H9 (cell line): ENCODE results near the gene MYMX. TPM values are rescaled to one million over a fixed set of nuclear protein-coding genes. Genes with fewer than 3 reads are reported as not detected.

Experiments
- DNase-seq: peaks from one replicate; pipeline ENCODE4 v3.0.0-alpha.2; 2017
- H2AFZ ChIP-seq: one replicate; pipeline ENCODE4 v1.6.1; 2013; ENCODE audit warnings: mild to moderate bottlenecking, low read length, control low read depth, moderate library complexity
- H2AK5ac ChIP-seq: 2 replicates; pipeline ENCODE4 v1.6.1; 2013; ENCODE audit warnings: low read length, control low read depth, mixed read lengths; ENCODE audit not compliant: insufficient read length
- H2BK120ac ChIP-seq: one replicate; pipeline ENCODE4 v1.6.1; 2013; ENCODE audit warnings: low read depth, mild to moderate bottlenecking, low read length, control low read depth, inconsistent platforms; ENCODE audit not compliant: poor library complexity, severe bottlenecking
- H2BK12ac ChIP-seq: 2 replicates; pipeline ENCODE4 v1.6.1; 2013; ENCODE audit warnings: low read length, control low read depth, mixed read lengths, low read depth; ENCODE audit not compliant: insufficient read length
- H2BK15ac ChIP-seq: 2 replicates; pipeline ENCODE4 v1.6.1; 2013; ENCODE audit warnings: low read depth, low read length, control low read depth
- H2BK20ac ChIP-seq: one replicate; pipeline ENCODE4 v1.6.1; 2013; ENCODE audit warnings: low read depth, mild to moderate bottlenecking, low read length, control low read depth, inconsistent platforms; ENCODE audit not compliant: poor library complexity, severe bottlenecking
- H2BK5ac ChIP-seq: 2 replicates; pipeline ENCODE4 v1.6.1; 2013; ENCODE audit warnings: low read length, control low read depth, mixed read lengths; ENCODE audit not compliant: insufficient read length
- H3K14ac ChIP-seq: 2 replicates; pipeline ENCODE4 v1.6.1; 2013; ENCODE audit warnings: low read length, control low read depth; ENCODE audit not compliant: insufficient read depth
- H3K18ac ChIP-seq: 2 replicates; pipeline ENCODE4 v1.6.1; 2013; ENCODE audit warnings: low read depth, mild to moderate bottlenecking, mixed read lengths, low read length, control low read depth; ENCODE audit not compliant: insufficient read length
- H3K23ac ChIP-seq: 2 replicates; pipeline ENCODE4 v1.6.1; 2013; ENCODE audit warnings: low read length, control low read depth, mixed read lengths, low read depth; ENCODE audit not compliant: insufficient read length
- H3K23me2 ChIP-seq: 2 replicates; pipeline ENCODE4 v1.6.1; 2013; ENCODE audit warnings: low read depth, mild to moderate bottlenecking, mixed read lengths, low read length, control low read depth; ENCODE audit not compliant: insufficient read length, poor library complexity, severe bottlenecking
- H3K27ac ChIP-seq: 2 replicates; pipeline ENCODE4 v1.5.1; 2013; ENCODE audit warnings: low read length, control low read depth, mixed read lengths, low read depth; ENCODE audit not compliant: insufficient read length
- H3K27me3 ChIP-seq: 2 replicates; pipeline ENCODE4 v1.6.1; 2013; ENCODE audit warnings: low read length, control low read depth, inconsistent platforms; ENCODE audit not compliant: insufficient read depth
- H3K4ac ChIP-seq: 2 replicates; pipeline ENCODE4 v1.6.1; 2013; ENCODE audit warnings: low read depth, mild to moderate bottlenecking, control low read depth, inconsistent platforms, low read length, moderate library complexity
- H3K4me1 ChIP-seq: 2 replicates; pipeline ENCODE4 v1.6.1; 2013; ENCODE audit warnings: low read length, control low read depth, inconsistent platforms; ENCODE audit not compliant: insufficient read depth
- H3K4me2 ChIP-seq: 2 replicates; pipeline ENCODE4 v1.6.1; 2013; ENCODE audit warnings: low read length, control low read depth, mixed read lengths; ENCODE audit not compliant: insufficient read length, insufficient read depth
- H3K56ac ChIP-seq: 2 replicates; pipeline ENCODE4 v1.6.1; 2013; ENCODE audit warnings: low read depth, mild to moderate bottlenecking, mixed read lengths, low read length, control low read depth; ENCODE audit not compliant: insufficient read length
- H3K79me1 ChIP-seq: 2 replicates; pipeline ENCODE4 v1.6.1; 2013; ENCODE audit warnings: low read depth, mild to moderate bottlenecking, moderate library complexity, low read length, control low read depth, inconsistent platforms; ENCODE audit not compliant: insufficient read depth, poor library complexity, severe bottlenecking
- H3K79me2 ChIP-seq: 2 replicates; pipeline ENCODE4 v1.6.1; 2013; ENCODE audit warnings: low read length, control low read depth, inconsistent platforms; ENCODE audit not compliant: insufficient read depth
- H3K9ac ChIP-seq: 2 replicates; pipeline ENCODE4 v1.6.1; 2013; ENCODE audit warnings: low read length, control low read depth, mixed read lengths; ENCODE audit not compliant: insufficient read length; ENCODE audit errors: extremely low read depth
- H3K9me3 ChIP-seq: one replicate; pipeline ENCODE4 v1.6.1; 2013; ENCODE audit warnings: low read depth, low read length, inconsistent platforms; ENCODE audit not compliant: control insufficient read depth
- H3T11ph ChIP-seq: one replicate; pipeline ENCODE4 v1.6.1; 2013; ENCODE audit warnings: mild to moderate bottlenecking, low read length, control low read depth, inconsistent platforms
- H4K20me1 ChIP-seq: one replicate; pipeline ENCODE4 v1.6.1; 2013; ENCODE audit not compliant: control insufficient read depth, insufficient read length, insufficient read depth
- H4K5ac ChIP-seq: 2 replicates; pipeline ENCODE4 v1.6.1; 2013; ENCODE audit warnings: low read depth, mild to moderate bottlenecking, mixed read lengths, low read length, control low read depth; ENCODE audit not compliant: insufficient read length
- H4K8ac ChIP-seq: replicated peaks from 2 replicates; pipeline ENCODE4 v1.6.1; 2013; ENCODE audit warnings: low read length, control low read depth, mixed read lengths, low read depth; ENCODE audit not compliant: insufficient read length
- H4K91ac ChIP-seq: 2 replicates; pipeline ENCODE4 v1.6.1; 2013; ENCODE audit warnings: low read depth, mild to moderate bottlenecking, moderate library complexity, mixed read lengths, low read length, control low read depth; ENCODE audit not compliant: insufficient read length
- H3K27ac Mint-ChIP-seq, 3 experiments: 2 replicates in 2 of 3; 3 replicates in 1 of 3; pipeline ENCODE4 v1.8.0; 2020 to 2021; ENCODE audit warnings: mixed read lengths in 3 of 3, mild to moderate bottlenecking in 1 of 3, moderate library complexity in 1 of 3
- H3K27me3 Mint-ChIP-seq: 2 replicates; pipeline ENCODE4 v1.8.0; 2021; ENCODE audit warnings: low read depth, mild to moderate bottlenecking, moderate library complexity, mixed read lengths
- H3K36me3 Mint-ChIP-seq, 3 experiments: 2 replicates in 2 of 3; 3 replicates in 1 of 3; pipeline ENCODE4 v1.8.0; 2020 to 2021; ENCODE audit warnings: low read depth in 3 of 3, mixed read lengths in 3 of 3; ENCODE audit not compliant: insufficient read depth in 1 of 3
- H3K4me1 Mint-ChIP-seq, 2 experiments: 2 replicates each; pipeline ENCODE4 v1.8.0; 2020; ENCODE audit warnings: mixed read lengths in 2 of 2
- H3K4me3 Mint-ChIP-seq, 2 experiments: 2 replicates in 1 of 2; 3 replicates in 1 of 2; pipeline ENCODE4 v1.8.0; 2020 to 2021; ENCODE audit warnings: mild to moderate bottlenecking in 2 of 2, mixed read lengths in 2 of 2, moderate library complexity in 1 of 2
- H3K9me3 Mint-ChIP-seq, 2 experiments: 2 replicates in 1 of 2; 3 replicates in 1 of 2; pipeline ENCODE4 v1.8.0; 2020; ENCODE audit warnings: mild to moderate bottlenecking in 2 of 2, mixed read lengths in 2 of 2, moderate library complexity in 1 of 2
- WGBS: extraction: QIAGEN DNeasy Blood & Tissue Kit; methylation state at CpG from one replicate; pipeline ENCODE4 v1.1.7; 2013; ENCODE audit warnings: missing lambda C conversion rate, low lambda C conversion rate, mixed read lengths; ENCODE audit not compliant: insufficient read length; ENCODE audit errors: extremely low coverage; 5-methylcytosine and 5-hydroxymethylcytosine counted together
- total RNA-seq: library from RNA; stranded (reverse); gene quantifications from 2 replicates; pipeline ENCODE4 v1.2.1, GENCODE V29; 2021
- TF ChIP-seq, protein P1 (sequence below): fragments of 200-600 bp; sonication (generic); conservative IDR thresholded peaks from 3 replicates; pipeline ENCODE4 v1.8.0; 2021; ENCODE audit warnings: antibody characterized with exemption, mild to moderate bottlenecking

The MYMX gene
- total RNA-seq, 1 experiment from 2014 or later: 1.1 TPM

DNA sequence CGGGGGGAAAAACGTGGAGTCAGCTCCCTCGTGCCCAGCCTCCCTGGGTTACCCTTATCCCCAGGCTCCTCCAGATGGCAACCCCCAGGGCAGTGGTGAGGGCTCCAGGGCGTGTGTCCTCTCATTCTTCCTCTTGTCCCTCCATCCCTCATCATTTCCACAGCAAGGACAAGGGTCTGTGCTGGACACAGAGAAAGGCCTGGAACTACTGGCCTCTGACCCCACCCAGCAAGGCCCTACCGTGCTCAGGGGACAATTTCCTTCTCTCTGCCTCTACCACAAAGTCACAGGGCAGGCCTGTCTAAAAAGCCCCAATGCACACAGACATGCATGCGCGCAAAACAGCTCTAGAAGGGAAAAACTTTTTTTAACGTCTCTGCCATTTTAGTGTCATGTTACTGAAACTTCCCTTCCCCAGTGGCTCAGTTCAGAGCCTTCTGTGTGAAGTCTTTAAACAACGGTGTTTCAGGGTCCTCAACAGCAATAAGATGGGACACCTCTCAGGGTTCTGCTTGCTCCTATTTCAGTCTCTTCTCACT lies 41.7 kb downstream of the MYMX start:
- Histone ChIP-seq H3K9ac (no peak overlapping the region), H2BK5ac (no peak overlapping the region), H4K91ac (no peak overlapping the region), H2BK12ac (no peak overlapping the region), H3K23me2 (peaks cover 6% of the 10 kb centered on the region), H3K14ac (no peak overlapping the region), H3K79me2 (no peaks in the 10 kb centered on the region), H2BK15ac (no peak overlapping the region), H2BK120ac (no peak overlapping the region), H3K4me1 (no peaks in the 10 kb centered on the region; the same call in 1 of the 2 replicates), H2AFZ (no peak overlapping the region), H3K79me1 (no peaks in the 10 kb centered on the region), H3K18ac (no peak overlapping the region), H3K23ac (no peak overlapping the region), H3K56ac (no peak overlapping the region), H3K4me2 (no peak overlapping the region), H3K27ac (no peak overlapping the region), H2AK5ac (no peak overlapping the region), H4K8ac (no peak overlapping the region), H2BK20ac (no peak overlapping the region), H4K5ac (no peak overlapping the region), H3K4ac (no peak overlapping the region), H3K27me3 (no peaks in the 10 kb centered on the region), H3K9me3 (no peaks in the 10 kb centered on the region), H3T11ph (no peak overlapping the region), H4K20me1 (no peaks in the 10 kb centered on the region)
- Mint-ChIP-seq H3K27me3 (peaks cover 11% of the 10 kb centered on the region), H3K4me3 (peak overlapping the region; percentile 79 to 88), H3K9me3 (no peaks in the 10 kb centered on the region), H3K4me1 (peaks cover 39 to 44% of the 10 kb centered on the region in 2 experiments), H3K36me3 (peaks cover 9 to 46% (median 31%) of the 10 kb centered on the region in 3 experiments), H3K27ac (peak overlapping the region in 1 of 3 experiments; percentile 87; a peak in 2 of 7 replicates)
- DNase-seq: no peak
- TF ChIP-seq, protein P1, sequence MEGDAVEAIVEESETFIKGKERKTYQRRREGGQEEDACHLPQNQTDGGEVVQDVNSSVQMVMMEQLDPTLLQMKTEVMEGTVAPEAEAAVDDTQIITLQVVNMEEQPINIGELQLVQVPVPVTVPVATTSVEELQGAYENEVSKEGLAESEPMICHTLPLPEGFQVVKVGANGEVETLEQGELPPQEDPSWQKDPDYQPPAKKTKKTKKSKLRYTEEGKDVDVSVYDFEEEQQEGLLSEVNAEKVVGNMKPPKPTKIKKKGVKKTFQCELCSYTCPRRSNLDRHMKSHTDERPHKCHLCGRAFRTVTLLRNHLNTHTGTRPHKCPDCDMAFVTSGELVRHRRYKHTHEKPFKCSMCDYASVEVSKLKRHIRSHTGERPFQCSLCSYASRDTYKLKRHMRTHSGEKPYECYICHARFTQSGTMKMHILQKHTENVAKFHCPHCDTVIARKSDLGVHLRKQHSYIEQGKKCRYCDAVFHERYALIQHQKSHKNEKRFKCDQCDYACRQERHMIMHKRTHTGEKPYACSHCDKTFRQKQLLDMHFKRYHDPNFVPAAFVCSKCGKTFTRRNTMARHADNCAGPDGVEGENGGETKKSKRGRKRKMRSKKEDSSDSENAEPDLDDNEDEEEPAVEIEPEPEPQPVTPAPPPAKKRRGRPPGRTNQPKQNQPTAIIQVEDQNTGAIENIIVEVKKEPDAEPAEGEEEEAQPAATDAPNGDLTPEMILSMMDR: no peak
- WGBS: no CpG with 5 or more reads among the region's 9 CpGs
